Keratinocyte (primary cell): ENCODE measurements around the gene SPAST.

Source experiments
- CTCF ChIP-seq, 3 experiments: IDR thresholded peaks in 1 of 3; conservative IDR thresholded peaks in 1 of 3; optimal IDR thresholded peaks in 1 of 3; 2 replicates in 2 of 3; 3 replicates in 1 of 3; pipeline versions ENCODE3 to v1.5.1; 2011; ENCODE audit warnings: low read length in 3 of 3, mild to moderate bottlenecking in 3 of 3, moderate library complexity in 2 of 3, control low read depth in 1 of 3, inconsistent platforms in 1 of 3; ENCODE audit not compliant: insufficient read depth in 2 of 3; ENCODE audit errors: extremely low read depth in 1 of 3
- EZH2 ChIP-seq: IDR thresholded peaks from one replicate; pipeline ENCODE4 v1.6.1; 2012; ENCODE audit warnings: inconsistent platforms, mild to moderate bottlenecking, low read length, moderate library complexity

DNA sequence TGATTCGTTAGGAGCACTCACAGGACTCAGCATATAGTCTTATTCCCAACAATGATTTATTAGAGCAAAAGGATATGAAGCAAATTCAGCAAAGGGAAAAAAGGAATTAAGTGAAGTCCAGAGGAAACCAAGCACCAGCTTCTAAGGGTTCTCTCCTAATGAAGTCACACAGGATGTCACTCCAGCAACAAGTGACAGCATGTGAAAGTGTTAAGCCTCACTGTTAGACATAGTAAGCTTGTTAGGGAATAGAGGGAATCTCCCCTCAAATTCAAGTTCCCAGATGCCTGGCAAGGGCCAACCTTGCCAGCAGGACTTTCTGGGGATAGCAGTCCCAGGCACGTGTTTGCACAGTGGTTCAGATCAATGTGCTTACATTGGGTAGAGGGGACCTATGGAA lies 97.9 kb downstream of the SPAST start:
- TF ChIP-seq CTCF (optimal IDR thresholded peaks at IDR 0.05 in 1 of 3, IDR thresholded peaks at IDR 0.05 in 1 of 3, conservative IDR thresholded peaks at IDR 0.05 in 1 of 3; ENCODE audit: extremely low read depth in 1 of 3, insufficient read depth in 2 of 3, low read length in 3 of 3) (no peak), EZH2 (no peak)
